Retina (tissue), 1 donor: ENCODE results near the gene RNMT.
"Not testable (repeated sequence)": the region's sequence is repeated elsewhere in the genome, so short reads cannot be mapped to it uniquely, and the experiment has no call there.

Source experiments
- DNase-seq: peaks from one replicate; pipeline ENCODE4 v3.0.0-alpha.2; 2016

Gene RNMT

GRCh38 chr18:13745696-13746095 is 19.2 kb downstream of the RNMT start:
- no peak for DNase-seq

- DNase-seq = no peak
Observed at GRCh38 chr18:13746633-13747032, 20.2 kb downstream of the RNMT start.

GRCh38 chr18:13751599-13751998 is 25.1 kb downstream of the RNMT start:
- DNase-seq = not testable (repeated sequence)

- no peak for DNase-seq
Observed at GRCh38 chr18:13756261-13756660, 29.8 kb downstream of the RNMT start.

GRCh38 chr18:13756671-13757070 is 30.2 kb downstream of the RNMT start:
- DNase-seq = no peak

- no peak for DNase-seq
Observed at GRCh38 chr18:13758622-13759021, 32.1 kb downstream of the RNMT start.

GRCh38 chr18:13760047-13760446 is 33.6 kb downstream of the RNMT start:
- DNase-seq = no peak

- DNase-seq = no peak
Observed at GRCh38 chr18:13762690-13763439, 36.4 kb downstream of the RNMT start.

- DNase-seq = no peak
Observed at GRCh38 chr18:13775058-13775457, 48.6 kb downstream of the RNMT start.

GRCh38 chr18:13791181-13791580 is 64.7 kb downstream of the RNMT start:
- no peak for DNase-seq

- no peak for DNase-seq
Observed at GRCh38 chr18:13793819-13794218, 67.3 kb downstream of the RNMT start.

GRCh38 chr18:13796515-13796914 is 70.0 kb downstream of the RNMT start:
- no peak for DNase-seq

- DNase-seq = no peak
Observed at GRCh38 chr18:13797157-13797611, 70.7 kb downstream of the RNMT start.

- DNase-seq = no peak
Observed at GRCh38 chr18:13799396-13799795, 72.9 kb downstream of the RNMT start.

- peak; percentile 86 for DNase-seq
Observed at GRCh38 chr18:13800505-13801259, 74.2 kb downstream of the RNMT start.

GRCh38 chr18:13801260-13801601 is 74.8 kb downstream of the RNMT start:
- no peak for DNase-seq

GRCh38 chr18:13804305-13804704 is 77.8 kb downstream of the RNMT start:
- DNase-seq = no peak

- no peak for DNase-seq
Observed at GRCh38 chr18:13808294-13809042, 82.0 kb downstream of the RNMT start.

GRCh38 chr18:13809043-13809430 is 82.6 kb downstream of the RNMT start:
- no peak for DNase-seq

- no peak for DNase-seq
Observed at GRCh38 chr18:13809531-13810255, 83.2 kb downstream of the RNMT start.

- DNase-seq = no peak
Observed at GRCh38 chr18:13810950-13811485, 84.5 kb downstream of the RNMT start.

- DNase-seq = no peak
Observed at GRCh38 chr18:13811993-13812392, 85.5 kb downstream of the RNMT start.
